ENCODE data around the gene SLC35D2. TPM values are rescaled to one million over a fixed set of nuclear protein-coding genes. Genes with fewer than 3 reads are reported as not detected.

Gene SLC35D2
- polyA plus RNA-seq: 70.5 TPM
- long read RNA-seq, donor 1, transcript SLC35D2-201 (12 exons, 1,626 nt): major isoform, 7 of 7 reads
- long read RNA-seq, donor 1, partial matches to known transcripts: 0 of 7 reads
- long read RNA-seq, donor 1, other reads (novel, unspliced or antisense): 0 of 7 reads
- long read RNA-seq, donor 2, transcript SLC35D2-201 (12 exons, 1,626 nt): major isoform, 13 of 14 reads
- long read RNA-seq, donor 2, partial matches to known transcripts: 0 of 14 reads
- long read RNA-seq, donor 2, other reads (novel, unspliced or antisense): 0 of 14 reads
- long read RNA-seq, donor 3: 0 reads
- long read RNA-seq, donor 4, partial matches to known transcripts: 10 of 12 reads
- long read RNA-seq, donor 4, other reads (novel, unspliced or antisense): 0 of 12 reads
- long read RNA-seq, donor 5, transcript SLC35D2-201 (12 exons, 1,626 nt): major isoform, 8 of 8 reads
- long read RNA-seq, donor 5, partial matches to known transcripts: 0 of 8 reads
- long read RNA-seq, donor 5, other reads (novel, unspliced or antisense): 0 of 8 reads
- long read RNA-seq, donor 6, transcript SLC35D2-201 (12 exons, 1,626 nt): major isoform, 16 of 17 reads
- long read RNA-seq, donor 6, partial matches to known transcripts: 0 of 17 reads
- long read RNA-seq, donor 6, other reads (novel, unspliced or antisense): 0 of 17 reads
- long read RNA-seq, donor 7, transcript SLC35D2-201 (12 exons, 1,626 nt): major isoform, 7 of 53 reads
- long read RNA-seq, donor 7, partial matches to known transcripts: 45 of 53 reads
- long read RNA-seq, donor 7, other reads (novel, unspliced or antisense): 0 of 53 reads
- long read RNA-seq, donor 8, transcript SLC35D2-201 (12 exons, 1,626 nt): major isoform, 16 of 170 reads
- long read RNA-seq, donor 8, partial matches to known transcripts: 152 of 170 reads
- long read RNA-seq, donor 8, other reads (novel, unspliced or antisense): 0 of 170 reads
- long read RNA-seq, donor 9, transcript SLC35D2-201 (12 exons, 1,626 nt): major isoform, 21 of 23 reads
- long read RNA-seq, donor 9, partial matches to known transcripts: 0 of 23 reads
- long read RNA-seq, donor 9, other reads (novel, unspliced or antisense): 0 of 23 reads
- long read RNA-seq, donor 10, transcript SLC35D2-201 (12 exons, 1,626 nt): major isoform, 17 of 23 reads
- long read RNA-seq, donor 10, partial matches to known transcripts: 5 of 23 reads
- long read RNA-seq, donor 10, other reads (novel, unspliced or antisense): 0 of 23 reads
- long read RNA-seq, donor 11, transcript SLC35D2-201 (12 exons, 1,626 nt): major isoform, 9 of 9 reads
- long read RNA-seq, donor 11, partial matches to known transcripts: 0 of 9 reads
- long read RNA-seq, donor 11, other reads (novel, unspliced or antisense): 0 of 9 reads

DNA sequence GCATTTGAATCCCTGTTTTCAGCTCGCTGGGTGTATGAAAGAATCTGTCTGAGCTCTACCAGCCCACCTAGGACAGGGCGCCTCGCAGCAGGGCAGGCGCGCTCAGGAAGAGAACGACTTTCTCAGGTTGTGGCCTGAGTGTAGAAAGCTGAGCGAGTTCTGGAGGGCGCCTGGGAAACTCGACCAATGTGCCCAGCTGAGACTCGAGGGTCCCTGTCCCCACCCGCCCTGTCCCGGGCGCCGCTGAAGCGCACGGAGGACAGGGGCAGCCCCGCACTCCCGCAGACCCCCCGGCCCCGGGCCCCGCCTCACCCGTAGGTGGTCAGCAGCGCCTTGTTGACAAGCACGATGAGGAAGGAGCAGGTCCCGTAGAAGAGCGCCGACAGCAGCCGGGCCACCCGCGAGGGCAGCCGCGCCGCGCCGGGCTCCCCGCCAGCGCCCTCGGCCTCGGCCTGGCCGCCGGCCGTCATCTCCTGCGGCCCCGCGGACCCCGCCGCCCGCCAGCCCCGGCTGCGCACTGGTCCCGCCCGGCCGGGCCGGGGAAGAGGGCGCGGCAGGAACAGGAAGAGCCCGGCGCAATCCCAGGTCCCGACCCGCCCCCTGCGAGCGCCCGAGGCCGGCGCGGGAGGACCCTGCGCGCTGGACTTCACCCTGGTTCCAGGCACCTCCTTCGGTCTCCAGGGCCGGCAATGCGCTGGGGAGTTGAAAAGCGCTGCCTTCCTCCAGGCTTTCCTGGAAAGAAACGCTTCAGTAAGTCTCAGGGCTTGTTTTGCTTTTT is at the start of gene SLC35D2:
TSS of gene SLC35D2 (minus strand) at position 547 of the 778 bp plus-strand sequence. CDS start at position 470, 77 bp downstream.
- Histone ChIP-seq H3K36me3 (ENCODE audit: control insufficient read depth, insufficient read depth, low read length) (no peaks in the 10 kb centered on the region), H3K4me3 (ENCODE audit: low read length) (peak within 1 kb of the TSS; percentile 56), H3K27ac (ENCODE audit: low read length) (peak within 1 kb of the TSS; percentile 94), H3K27me3 (ENCODE audit: control insufficient read depth, insufficient read depth, low read length) (no peaks in the 10 kb centered on the region), H3K9me3 (ENCODE audit: control insufficient read depth, low read depth, low read length) (no peaks in the 10 kb centered on the region), H3K4me1 (ENCODE audit: control insufficient read depth, insufficient read depth, low read length) (peaks cover 29% of the 10 kb centered on the region)
- peak; percentile 87 to 92 for DNase-seq
- WGBS (ENCODE audit: insufficient coverage, low lambda C conversion rate): 0% methylated on average over 3 of the region's 73 CpGs

DNA sequence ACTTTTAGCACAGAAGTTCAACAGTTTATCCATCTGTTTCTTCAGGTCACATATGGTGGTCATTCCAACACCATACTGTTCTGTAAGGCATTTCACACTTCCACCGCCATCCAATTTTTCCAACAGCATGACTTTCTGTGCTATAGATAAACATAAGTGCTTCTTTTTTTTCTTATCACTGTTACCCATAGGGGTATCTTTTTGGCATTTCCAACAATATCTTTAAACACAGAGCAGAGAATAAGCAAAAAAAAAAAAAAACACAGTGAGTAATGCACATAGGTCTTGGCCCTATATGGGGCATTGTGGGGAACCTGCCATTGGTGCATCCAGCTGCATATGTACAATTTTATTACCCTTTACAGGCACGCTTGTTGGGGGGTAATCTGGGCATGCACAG is 46.9 kb upstream of the SLC35D2 start:
- no peaks in the 10 kb centered on the region for H3K4me1 ChIP-seq (ENCODE audit: control insufficient read depth, insufficient read depth, low read length)
- no peak overlapping the region for H3K4me3 ChIP-seq (ENCODE audit: low read length)
- DNase-seq: no peak
- H3K27me3 ChIP-seq (ENCODE audit: control insufficient read depth, insufficient read depth, low read length): no peaks in the 10 kb centered on the region
- no peaks in the 10 kb centered on the region for H3K36me3 ChIP-seq (ENCODE audit: control insufficient read depth, insufficient read depth, low read length)
- H3K9me3 ChIP-seq (ENCODE audit: control insufficient read depth, low read depth, low read length): no peaks in the 10 kb centered on the region
- no peak overlapping the region for H3K27ac ChIP-seq (ENCODE audit: low read length)
- 100% methylated on average over 1 of the region's 2 CpGs for WGBS (ENCODE audit: insufficient coverage, low lambda C conversion rate)

DNA sequence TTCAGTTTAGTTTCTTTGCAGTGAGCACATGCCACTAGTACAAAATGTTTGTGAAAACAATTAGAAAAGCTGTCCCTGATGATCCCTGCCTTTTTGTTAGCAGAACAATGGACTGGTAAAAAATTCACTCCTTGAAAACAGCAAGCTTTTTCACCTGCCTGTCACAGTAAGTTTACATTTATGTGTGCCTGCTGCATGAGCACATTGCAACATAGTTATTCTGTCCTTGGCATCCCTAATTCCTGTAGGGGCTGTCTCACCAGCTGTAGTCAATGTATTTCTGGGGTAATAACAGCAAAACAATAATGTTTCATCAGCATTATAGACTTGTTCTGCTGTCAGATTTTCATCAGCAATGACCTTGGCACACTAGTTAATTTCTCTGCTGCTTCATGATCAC is 46.2 kb upstream of the SLC35D2 start:
- Histone ChIP-seq H3K9me3 (ENCODE audit: control insufficient read depth, low read depth, low read length) (no peaks in the 10 kb centered on the region), H3K27me3 (ENCODE audit: control insufficient read depth, insufficient read depth, low read length) (no peaks in the 10 kb centered on the region)
- DNase-seq: no peak

DNA sequence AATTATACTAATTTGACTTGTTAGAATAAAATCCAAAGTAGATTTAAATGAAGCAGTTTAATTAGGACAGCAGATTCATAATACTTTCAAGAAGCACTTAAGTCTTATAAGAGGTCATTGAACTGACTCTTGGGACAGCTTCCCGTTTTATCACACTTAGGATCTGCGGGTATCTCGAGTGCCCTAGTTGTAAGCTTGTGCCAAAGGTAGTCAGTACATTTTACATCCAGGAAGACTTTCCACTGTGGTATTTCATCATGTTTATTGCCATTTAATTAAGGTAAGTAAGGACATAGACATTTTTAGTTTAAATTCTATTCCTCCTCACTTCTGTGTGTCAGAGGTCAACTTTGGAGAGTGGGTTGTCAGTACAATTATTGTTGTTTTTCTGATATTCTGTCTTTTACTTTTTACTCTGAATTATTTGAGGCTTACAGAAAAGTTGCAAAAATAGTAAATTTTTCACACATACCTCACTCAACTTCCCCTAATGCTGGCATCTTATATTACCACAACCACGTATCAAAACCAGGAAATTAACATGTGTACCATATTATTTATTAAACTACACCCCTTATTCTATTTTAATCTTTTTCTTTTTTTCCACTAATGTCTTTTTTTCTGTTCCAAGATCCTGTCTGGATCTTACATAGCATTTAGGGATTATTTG is 42.1 kb upstream of the SLC35D2 start:
- Histone ChIP-seq H3K27ac (ENCODE audit: low read length) (no peak overlapping the region), H3K9me3 (ENCODE audit: control insufficient read depth, low read depth, low read length) (no peaks in the 10 kb centered on the region), H3K4me1 (ENCODE audit: control insufficient read depth, insufficient read depth, low read length) (peaks cover 5% of the 10 kb centered on the region), H3K36me3 (ENCODE audit: control insufficient read depth, insufficient read depth, low read length) (no peaks in the 10 kb centered on the region), H3K4me3 (ENCODE audit: low read length) (no peak overlapping the region), H3K27me3 (ENCODE audit: control insufficient read depth, insufficient read depth, low read length) (no peaks in the 10 kb centered on the region)
- WGBS (ENCODE audit: insufficient coverage, low lambda C conversion rate): 83% methylated on average over 1 of the region's 4 CpGs
- DNase-seq: peak in 1 of 2 donors; percentile 12

More for the DNA sequence above, 46.2 kb upstream of the SLC35D2 start:
- Histone ChIP-seq H3K4me3 (ENCODE audit: low read length) (no peak overlapping the region), H3K4me1 (ENCODE audit: control insufficient read depth, insufficient read depth, low read length) (no peaks in the 10 kb centered on the region), H3K36me3 (ENCODE audit: control insufficient read depth, insufficient read depth, low read length) (no peaks in the 10 kb centered on the region), H3K27ac (ENCODE audit: low read length) (no peak overlapping the region)

DNA sequence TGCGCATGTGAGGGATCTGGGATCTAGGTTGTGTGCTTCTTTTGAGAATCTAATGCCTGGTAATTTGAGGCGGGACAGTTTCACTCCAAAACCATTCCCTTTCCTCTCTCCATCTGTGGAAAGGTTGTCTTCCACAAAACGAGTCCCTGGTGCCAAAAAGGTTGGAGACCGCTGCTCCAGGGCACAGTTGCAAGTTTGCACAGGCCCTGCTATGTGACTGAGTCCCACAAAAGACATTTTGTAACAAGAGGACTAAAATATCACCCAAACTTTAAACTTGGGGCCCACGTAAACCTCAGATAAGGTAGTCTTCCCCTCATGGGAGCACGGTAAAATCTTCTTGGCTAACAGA is 40.5 kb upstream of the SLC35D2 start:
- H3K36me3 ChIP-seq (ENCODE audit: control insufficient read depth, insufficient read depth, low read length): no peaks in the 10 kb centered on the region
- no peaks in the 10 kb centered on the region for H3K27me3 ChIP-seq (ENCODE audit: control insufficient read depth, insufficient read depth, low read length)
- H3K4me1 ChIP-seq (ENCODE audit: control insufficient read depth, insufficient read depth, low read length): peaks cover 15% of the 10 kb centered on the region
- no peak for DNase-seq
- H3K4me3 ChIP-seq (ENCODE audit: low read length): no peak overlapping the region
- no peaks in the 10 kb centered on the region for H3K9me3 ChIP-seq (ENCODE audit: control insufficient read depth, low read depth, low read length)
- WGBS (ENCODE audit: insufficient coverage, low lambda C conversion rate): 100% methylated on average over 1 of the region's 6 CpGs
- no peak overlapping the region for H3K27ac ChIP-seq (ENCODE audit: low read length)

DNA sequence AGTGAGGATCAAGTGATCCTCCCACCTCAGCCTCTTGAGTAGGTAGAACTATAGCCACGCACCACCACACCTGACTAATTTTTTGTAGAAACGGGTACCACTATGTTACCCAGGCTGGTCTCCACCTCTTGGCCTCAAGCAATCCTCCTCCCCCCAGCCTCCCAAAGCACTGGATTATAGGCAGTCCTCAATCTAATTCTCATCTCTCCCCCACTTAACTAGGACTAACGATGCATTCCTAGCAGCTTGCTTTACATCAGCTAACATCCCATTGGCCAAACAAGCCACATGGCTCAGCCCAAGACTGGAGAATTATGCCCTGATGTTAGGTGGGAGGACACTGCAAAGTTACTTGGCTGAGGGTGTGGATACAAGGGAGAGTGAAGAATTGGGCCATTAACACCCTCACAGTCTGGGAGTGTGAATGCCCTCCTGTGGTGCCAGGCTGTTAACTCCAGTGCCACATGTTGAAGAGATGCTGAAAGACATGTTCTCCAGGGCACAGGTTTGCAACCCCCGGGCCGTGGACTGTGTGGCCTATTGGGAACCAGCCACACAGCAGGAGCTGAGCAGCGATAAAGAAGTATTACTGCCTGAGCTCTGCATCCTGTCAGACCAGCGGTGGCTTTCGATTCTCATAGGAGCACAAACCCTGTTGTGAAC is 39.9 kb upstream of the SLC35D2 start:
- Histone ChIP-seq H3K4me3 (ENCODE audit: low read length) (no peak overlapping the region), H3K27me3 (ENCODE audit: control insufficient read depth, insufficient read depth, low read length) (no peaks in the 10 kb centered on the region), H3K9me3 (ENCODE audit: control insufficient read depth, low read depth, low read length) (no peaks in the 10 kb centered on the region), H3K36me3 (ENCODE audit: control insufficient read depth, insufficient read depth, low read length) (no peaks in the 10 kb centered on the region), H3K27ac (ENCODE audit: low read length) (no peak overlapping the region), H3K4me1 (ENCODE audit: control insufficient read depth, insufficient read depth, low read length) (peaks cover 15% of the 10 kb centered on the region)
- WGBS (ENCODE audit: insufficient coverage, low lambda C conversion rate): 80% methylated on average over 1 of the region's 8 CpGs
- DNase-seq: no peak

DNA sequence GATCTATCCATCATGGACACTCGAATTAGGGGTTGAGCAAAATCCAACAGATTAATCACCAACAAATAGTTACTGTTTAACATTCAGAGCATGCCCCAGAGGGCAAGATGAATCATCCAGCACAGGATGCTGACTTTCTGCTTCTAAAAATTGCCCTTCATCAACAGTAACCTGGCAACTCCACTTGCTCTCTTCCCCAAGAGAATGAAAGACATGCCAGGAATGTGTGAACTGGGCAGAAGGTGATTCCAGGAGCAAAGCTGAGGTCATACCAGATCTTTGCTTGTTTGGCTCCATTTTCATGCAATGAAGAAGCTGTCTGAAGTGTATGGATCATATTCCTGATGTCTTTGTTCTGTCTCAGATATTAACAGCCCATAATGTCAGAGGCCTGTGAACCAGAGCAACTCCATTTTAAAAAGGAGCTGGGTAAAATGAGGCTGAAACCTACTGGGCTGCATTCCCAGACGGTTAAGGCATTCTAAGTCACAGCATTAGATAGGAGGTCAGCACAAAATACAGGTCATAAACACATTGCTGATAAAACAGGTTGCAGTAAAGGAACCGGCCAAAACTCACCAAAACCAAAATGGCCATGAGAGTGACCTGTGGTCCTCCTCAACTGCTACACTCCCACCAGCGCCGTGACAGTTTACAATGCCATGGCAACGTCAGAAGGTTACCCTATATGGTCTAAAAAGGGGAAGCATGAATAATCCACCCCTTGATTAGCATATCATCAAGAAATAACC is 37.1 kb upstream of the SLC35D2 start:
- H3K36me3 ChIP-seq (ENCODE audit: control insufficient read depth, insufficient read depth, low read length): no peaks in the 10 kb centered on the region
- no peak overlapping the region for H3K4me3 ChIP-seq (ENCODE audit: low read length)
- peaks cover 3% of the 10 kb centered on the region for H3K9me3 ChIP-seq (ENCODE audit: control insufficient read depth, low read depth, low read length)
- H3K27me3 ChIP-seq (ENCODE audit: control insufficient read depth, insufficient read depth, low read length): no peaks in the 10 kb centered on the region
- no CpG with 5 or more reads among the region's 6 CpGs for WGBS (ENCODE audit: insufficient coverage, low lambda C conversion rate)
- H3K4me1 ChIP-seq (ENCODE audit: control insufficient read depth, insufficient read depth, low read length): peaks cover 15% of the 10 kb centered on the region
- peak overlapping the region; percentile 94 for H3K27ac ChIP-seq (ENCODE audit: low read length)
- DNase-seq: peak; percentile 81 to 89

DNA sequence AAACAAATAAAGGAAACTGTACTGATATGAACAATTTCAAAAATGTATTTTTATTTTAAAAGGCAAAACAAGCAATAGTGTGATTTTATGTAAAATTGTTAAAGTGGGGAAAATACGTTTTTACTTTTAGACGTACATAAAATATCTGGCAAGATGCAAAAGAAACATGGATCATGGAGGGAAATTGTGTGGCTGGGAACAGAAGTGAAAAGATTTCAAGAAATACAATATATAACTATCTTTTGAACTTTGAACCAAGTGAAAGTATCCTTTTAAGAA is 36.1 kb upstream of the SLC35D2 start:
- H3K27me3 ChIP-seq (ENCODE audit: control insufficient read depth, insufficient read depth, low read length): no peaks in the 10 kb centered on the region
- peaks cover 3% of the 10 kb centered on the region for H3K9me3 ChIP-seq (ENCODE audit: control insufficient read depth, low read depth, low read length)
- peak overlapping the region; percentile 70 for H3K4me3 ChIP-seq (ENCODE audit: low read length)
- H3K27ac ChIP-seq (ENCODE audit: low read length): peak overlapping the region; percentile 94
- 49% methylated on average over 2 of the region's 2 CpGs for WGBS (ENCODE audit: insufficient coverage, low lambda C conversion rate)
- peaks cover 15% of the 10 kb centered on the region for H3K4me1 ChIP-seq (ENCODE audit: control insufficient read depth, insufficient read depth, low read length)
- no peak for DNase-seq
- H3K36me3 ChIP-seq (ENCODE audit: control insufficient read depth, insufficient read depth, low read length): no peaks in the 10 kb centered on the region

All from large intestine (tissue), 12 donors.